Bronchial epithelial cell (primary cell): ENCODE data around the gene NBEA. TPM values are rescaled to one million over a fixed set of nuclear protein-coding genes. Genes with fewer than 3 reads are reported as not detected.

Source experiments
- DNase-seq: peaks from one replicate; pipeline ENCODE4 v3.0.0-alpha.2; 2010; ENCODE audit warnings: low read depth
- FAIRE-seq: peaks from 2 replicates; lab custom pipeline; 2011; peaks lifted over from hg19 to GRCh38; lab: Jason Lieb, UNC
- H3K27me3 ChIP-seq: 2 replicates; pipeline ENCODE4 v1.5.1; 2011; ENCODE audit warnings: low read length; ENCODE audit not compliant: control insufficient read depth, insufficient read depth
- H3K36me3 ChIP-seq: 2 replicates; pipeline ENCODE4 v1.5.1; 2011; ENCODE audit warnings: low read length; ENCODE audit not compliant: control insufficient read depth, insufficient read depth
- H3K4me3 ChIP-seq: 2 replicates; pipeline ENCODE4 v1.5.1; 2011; ENCODE audit warnings: mild to moderate bottlenecking, low read depth, low read length, control low read depth
- total RNA-seq: library from RNA; depleted of rRNA; stranded (reverse); fragments of >200 nt; gene quantifications from 2 replicates; pipeline ENCODE4 v1.2.1, GENCODE V29; 2014
- TF ChIP-seq, protein P1 (sequence below): IDR thresholded peaks from 2 replicates; pipeline ENCODE4 v1.5.1; 2011; ENCODE audit warnings: mild to moderate bottlenecking, moderate library complexity, low read length, control low read depth, inconsistent platforms; ENCODE audit not compliant: insufficient read depth, severe bottlenecking

NBEA gene
- total RNA-seq, 1 donor from 2014 or later, result 0.53 TPM

GRCh38 chr13:35712907-35713761 lies 771.1 kb downstream of the NBEA start:
- FAIRE-seq (no peak), DNase-seq (peak; percentile 19)
- TF ChIP-seq, protein P1, sequence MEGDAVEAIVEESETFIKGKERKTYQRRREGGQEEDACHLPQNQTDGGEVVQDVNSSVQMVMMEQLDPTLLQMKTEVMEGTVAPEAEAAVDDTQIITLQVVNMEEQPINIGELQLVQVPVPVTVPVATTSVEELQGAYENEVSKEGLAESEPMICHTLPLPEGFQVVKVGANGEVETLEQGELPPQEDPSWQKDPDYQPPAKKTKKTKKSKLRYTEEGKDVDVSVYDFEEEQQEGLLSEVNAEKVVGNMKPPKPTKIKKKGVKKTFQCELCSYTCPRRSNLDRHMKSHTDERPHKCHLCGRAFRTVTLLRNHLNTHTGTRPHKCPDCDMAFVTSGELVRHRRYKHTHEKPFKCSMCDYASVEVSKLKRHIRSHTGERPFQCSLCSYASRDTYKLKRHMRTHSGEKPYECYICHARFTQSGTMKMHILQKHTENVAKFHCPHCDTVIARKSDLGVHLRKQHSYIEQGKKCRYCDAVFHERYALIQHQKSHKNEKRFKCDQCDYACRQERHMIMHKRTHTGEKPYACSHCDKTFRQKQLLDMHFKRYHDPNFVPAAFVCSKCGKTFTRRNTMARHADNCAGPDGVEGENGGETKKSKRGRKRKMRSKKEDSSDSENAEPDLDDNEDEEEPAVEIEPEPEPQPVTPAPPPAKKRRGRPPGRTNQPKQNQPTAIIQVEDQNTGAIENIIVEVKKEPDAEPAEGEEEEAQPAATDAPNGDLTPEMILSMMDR, result no peak
- Histone ChIP-seq H3K36me3 (no peaks in the 10 kb centered on the region), H3K4me3 (no peak overlapping the region), H3K27me3 (no peaks in the 10 kb centered on the region)

- FAIRE-seq (no peak), DNase-seq (no peak)
- H3K27me3 ChIP-seq, result no peaks in the 10 kb centered on the region
- H3K36me3 ChIP-seq, result no peaks in the 10 kb centered on the region
- TF ChIP-seq, protein P1, result no peak
- no peak overlapping the region for H3K4me3 ChIP-seq
These were observed 772.1 kb downstream of the NBEA start for GRCh38 chr13:35714121-35714520.

DNA sequence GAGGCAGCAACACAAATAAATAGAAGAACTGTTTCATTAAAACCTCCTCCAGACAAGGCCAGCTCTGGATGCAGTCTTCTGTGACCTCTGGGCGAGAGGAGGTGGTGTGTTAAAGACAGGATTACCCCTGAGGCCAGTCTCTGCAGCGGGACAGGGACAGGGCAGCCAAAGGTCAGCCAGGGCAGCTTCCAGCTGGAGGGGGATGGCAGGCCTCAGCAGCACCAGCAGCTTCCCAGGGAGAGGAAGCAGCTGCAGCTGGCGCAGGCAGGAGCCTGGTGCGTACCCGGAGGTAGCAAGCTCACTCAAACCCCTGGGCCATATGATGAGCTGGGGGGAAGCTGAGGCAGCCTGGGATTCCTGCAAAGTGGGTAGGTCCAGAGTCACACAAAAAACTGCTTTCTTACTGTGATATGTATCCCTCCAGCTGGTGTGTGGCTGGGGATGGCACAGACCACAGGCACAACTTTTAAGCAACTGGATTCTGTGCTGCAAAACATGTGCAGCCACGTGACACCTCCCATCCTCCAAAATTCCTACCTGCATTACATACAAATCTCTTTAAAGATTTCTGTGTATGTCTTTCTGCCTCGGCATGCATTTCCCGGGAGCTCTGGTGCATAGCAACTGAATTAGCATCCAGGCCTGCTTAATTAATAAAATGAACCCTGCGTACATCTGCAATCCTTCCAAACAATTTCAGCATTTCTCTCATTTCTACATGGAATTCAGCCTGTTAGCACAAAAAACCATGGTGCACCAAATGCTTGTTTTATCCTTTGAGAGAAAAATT lies 772.7 kb downstream of the NBEA start:
- FAIRE-seq, result no peak
- Histone ChIP-seq H3K36me3 (no peaks in the 10 kb centered on the region), H3K4me3 (no peak overlapping the region), H3K27me3 (no peaks in the 10 kb centered on the region)
- no peak for DNase-seq
- TF ChIP-seq, protein P1, result no peak

GRCh38 chr13:35716186-35716585 lies 774.1 kb downstream of the NBEA start:
- TF ChIP-seq, protein P1, result no peak
- Histone ChIP-seq H3K27me3 (no peaks in the 10 kb centered on the region), H3K36me3 (no peaks in the 10 kb centered on the region), H3K4me3 (no peak overlapping the region)
- DNase-seq (peak; percentile 52), FAIRE-seq (no peak)

GRCh38 chr13:35716729-35717128 lies 774.7 kb downstream of the NBEA start:
- FAIRE-seq (no peak), DNase-seq (no peak)
- Histone ChIP-seq H3K36me3 (no peaks in the 10 kb centered on the region), H3K27me3 (no peaks in the 10 kb centered on the region), H3K4me3 (no peak overlapping the region)
- TF ChIP-seq, protein P1, result no peak
